Endothelial cell of umbilical vein (primary cell): ENCODE measurements around the gene PHAF1. TPM values are rescaled to one million over a fixed set of nuclear protein-coding genes. Genes with fewer than 3 reads are reported as not detected.

Experiments used
- BruUV-seq: library from RNA; stranded (reverse); fragments of 400-500 nt; replicated peaks from 2 replicates; lab custom pipeline; 2021; lab: Mats Ljungman, UMichigan
- CTCF ChIA-PET: fragments of 300-600, 350-600 bp; sonication (Branson Sonifier 250); formaldehyde crosslinking; loops from one replicate; lab custom pipeline; 2021; ENCODE audit warnings: antibody characterized with exemption, inconsistent platforms; lab: Charles Lee
- POLR2A ChIA-PET: fragments of 300-600, 350-600 bp; sonication (Branson Sonifier 250); formaldehyde crosslinking; loops from one replicate; lab custom pipeline; 2021; ENCODE audit warnings: antibody characterized with exemption, inconsistent platforms; lab: Charles Lee
- DNase-seq: peaks from one replicate; pipeline ENCODE4 v3.0.0-alpha.2; 2011; ENCODE audit warnings: low read depth, low spot score
- FAIRE-seq: peaks from 2 replicates; lab custom pipeline; 2011; peaks lifted over from hg19 to GRCh38; lab: Jason Lieb, UNC
- H2AFZ ChIP-seq: 2 replicates; pipeline ENCODE4 v1.6.0; 2012; ENCODE audit warnings: low read depth, low read length, control low read depth, inconsistent platforms
- H3K27ac ChIP-seq: 2 replicates; pipeline ENCODE4 v1.5.1; 2011; ENCODE audit warnings: low read depth, mild to moderate bottlenecking, control low read depth, low read length, moderate library complexity; ENCODE audit not compliant: insufficient read depth
- H3K27me3 ChIP-seq, 2 experiments: 2 replicates each; pipeline versions ENCODE4 v1.6.0 to v1.6.1; 2011; ENCODE audit warnings: low read length in 2 of 2, mixed read lengths in 1 of 2; ENCODE audit not compliant: control insufficient read depth in 2 of 2, insufficient read depth in 2 of 2
- H3K36me3 ChIP-seq, 2 experiments: 2 replicates in 1 of 2; 3 replicates in 1 of 2; pipeline ENCODE4 v1.5.1; 2011; ENCODE audit warnings: low read length in 2 of 2, mild to moderate bottlenecking in 1 of 2, moderate library complexity in 1 of 2; ENCODE audit not compliant: control insufficient read depth in 2 of 2, insufficient read depth in 2 of 2; ENCODE audit errors: extremely low read depth in 1 of 2
- H3K4me1 ChIP-seq: 3 replicates; pipeline ENCODE4 v1.5.1; 2011; ENCODE audit warnings: mild to moderate bottlenecking, low read length; ENCODE audit not compliant: control insufficient read depth, insufficient read depth; ENCODE audit errors: extremely low read depth
- H3K4me2 ChIP-seq: 2 replicates; pipeline ENCODE4 v1.6.1; 2011; ENCODE audit warnings: low read length, control low read depth, mixed read lengths; ENCODE audit not compliant: insufficient read depth
- H3K4me3 ChIP-seq, 3 experiments: fragments of 200-600 bp in 1 of 3; sonication (generic), shearing (Covaris generic) in 1 of 3; replicated peaks in 1 of 3; 2 replicates each; pipeline ENCODE4 v1.5.1; 2011 to 2016; ENCODE audit warnings: control low read depth in 3 of 3, low read length in 3 of 3, mild to moderate bottlenecking in 2 of 3, inconsistent platforms in 1 of 3, low read depth in 1 of 3, moderate library complexity in 1 of 3; ENCODE audit not compliant: insufficient read depth in 1 of 3
- H3K79me2 ChIP-seq: 2 replicates; pipeline ENCODE4 v1.6.0; 2012; ENCODE audit warnings: low read length, inconsistent platforms; ENCODE audit not compliant: control insufficient read depth, insufficient read depth
- H3K9ac ChIP-seq: replicated peaks from 2 replicates; pipeline ENCODE3; 2011; ENCODE audit warnings: low read length, control low read depth; ENCODE audit not compliant: insufficient read depth; ENCODE audit errors: extremely low read depth
- H3K9me1 ChIP-seq: replicated peaks from 3 replicates; pipeline ENCODE4 v1.6.0; 2011; ENCODE audit warnings: mild to moderate bottlenecking, low read length; ENCODE audit not compliant: control insufficient read depth, insufficient read depth; ENCODE audit errors: extremely low read depth
- H3K9me3 ChIP-seq: replicated peaks from 2 replicates; pipeline ENCODE4 v1.5.1; 2012; ENCODE audit warnings: low read length, inconsistent platforms; ENCODE audit not compliant: control insufficient read depth, insufficient read depth
- H4K20me1 ChIP-seq: replicated peaks from 2 replicates; pipeline ENCODE3; 2011; ENCODE audit warnings: mild to moderate bottlenecking, low read length; ENCODE audit not compliant: control insufficient read depth, insufficient read depth; ENCODE audit errors: extremely low read depth
- CTCF ChIP-seq, 2 donors: IDR thresholded peaks; 1 replicate in 1 of 2; 2 replicates in 1 of 2; pipeline ENCODE4 v1.5.1; 2011; ENCODE audit warnings: low read length in 2 of 2, mild to moderate bottlenecking in 2 of 2, moderate library complexity in 2 of 2, control low read depth in 1 of 2, inconsistent platforms in 1 of 2, low read depth in 1 of 2; ENCODE audit not compliant: insufficient read depth in 1 of 2; ENCODE audit errors: extremely low read depth in 1 of 2
- MYC ChIP-seq: IDR thresholded peaks from one replicate; pipeline ENCODE4 v1.6.1; 2011; ENCODE audit warnings: mild to moderate bottlenecking, low read depth, low read length
- POLR2A ChIP-seq: IDR thresholded peaks from 2 replicates; pipeline ENCODE4 v1.6.1; 2012; ENCODE audit warnings: low read depth, mild to moderate bottlenecking, control low read depth, low read length
- POLR2AphosphoS5 ChIP-seq: IDR thresholded peaks from 2 replicates; pipeline ENCODE4 v1.6.1; 2012; ENCODE audit warnings: low read depth, mild to moderate bottlenecking, control low read depth, low read length, moderate library complexity; ENCODE audit not compliant: insufficient read depth
- dilution Hi-C: fragments of 300-500 bp; cut with MboI; formaldehyde crosslinking; loops from one replicate; pipeline ENCODE4 v1.15.0; 2019; ENCODE audit warnings: low sequenced_read_pairs; ENCODE audit not compliant: extremely low pct_ligation_motif_present
- intact Hi-C: fragments of 100-400 bp; cut with micrococcal nuclease; formaldehyde crosslinking; loops from one replicate; pipeline ENCODE4 v1.10.0; 2022
- polyA plus RNA-seq, 4 experiments: library from polyadenylated mRNA; depleted of rRNA in 3 of 4; stranded (reverse) in 3 of 4; unstranded in 1 of 4; fragments of >200 nt; gene quantifications; 2 replicates each; pipeline versions ENCODE4 v1.2.1 to v1.2.3, GENCODE V29; 2011 to 2012; ENCODE audit warnings: missing spikeins in 1 of 4
- total RNA-seq: library from RNA; stranded (reverse); gene quantifications from 2 replicates; pipeline ENCODE4 v1.2.3, GENCODE V29; 2021

Gene PHAF1
- total and polyA plus RNA-seq, 2 donors (not counting 3 experiments of a cell fraction or from before 2014, with no cell fraction given) = 18.5 to 21.9 TPM

GRCh38 chr16:67169642-67170167, 60.0 kb downstream of the PHAF1 start:
- no peaks in the 10 kb centered on the region for H4K20me1 ChIP-seq
- peak overlapping the region; percentile 29 to 50 (median 34) for H3K4me3 ChIP-seq
- POLR2A ChIA-PET = interaction anchor here (1.0 to 1.2 kb wide), 2 partner anchors 9 to 10 kb away, joined by 3 to 6 read pairs; partner anchors contain the start of genes FBXL8 and TRADD
- CTCF ChIA-PET = interaction anchor here (1.0 to 4.2 kb wide), 10 partner anchors 9 to 216 kb away, joined by 4 to 29 read pairs (median 8); partner anchors contain the start of genes EXOC3L1, FBXL8, MATCAP1 and TRADD
- peak overlapping the region; percentile 80 for H2AFZ ChIP-seq
- DNase-seq (peak; percentile 35), FAIRE-seq (peak; percentile 28)
- H3K36me3 ChIP-seq = no peaks in the 10 kb centered on the region
- BruUV-seq = no TSS peak
- dilution Hi-C loops = no loop called here
- H3K9me1 ChIP-seq = no peaks in the 10 kb centered on the region
- no peaks in the 10 kb centered on the region for H3K79me2 ChIP-seq
- peak overlapping the region; percentile 77 for H3K4me2 ChIP-seq
- no peaks in the 10 kb centered on the region for H3K9me3 ChIP-seq
- intact Hi-C loops = no loop called here
- H3K27ac ChIP-seq = peak overlapping the region; percentile 41
- H3K9ac ChIP-seq = peak overlapping the region; percentile 53
- TF ChIP-seq POLR2AphosphoS5 (no peak), POLR2A (no peak), MYC (no peak), CTCF (IDR thresholded peaks at IDR 0.05; ENCODE audit: extremely low read depth in 1 of 2, insufficient read depth in 1 of 2, low read depth in 1 of 2, low read length in 2 of 2) (peak; percentile 58 to 78)
- H3K4me1 ChIP-seq = peaks cover 24% of the 10 kb centered on the region
- H3K27me3 ChIP-seq = peaks cover 19 to 25% of the 10 kb centered on the region in 2 experiments
